GM12891 (cell line): ENCODE results near the gene DNAI4.

Experiments used
- POLR2A ChIP-seq: IDR thresholded peaks from 2 replicates; pipeline ENCODE4 v1.6.1; 2011; ENCODE audit warnings: low read depth, low read length, control low read depth
- POLR2AphosphoS5 ChIP-seq: IDR thresholded peaks from 2 replicates; pipeline ENCODE4 v1.6.1; 2011; ENCODE audit warnings: low read depth, low read length, control low read depth
- POU2F2 ChIP-seq: IDR thresholded peaks from 2 replicates; pipeline ENCODE4 v1.6.1; 2011; ENCODE audit warnings: low read depth, mild to moderate bottlenecking, control low read depth, low read length, moderate library complexity
- SPI1 ChIP-seq: IDR thresholded peaks from 2 replicates; pipeline ENCODE4 v1.6.1; 2011; ENCODE audit warnings: low read depth, low read length, control low read depth
- TAF1 ChIP-seq: IDR thresholded peaks from 2 replicates; pipeline ENCODE4 v1.6.1; 2011; ENCODE audit warnings: low read depth, low read length, control low read depth

DNA sequence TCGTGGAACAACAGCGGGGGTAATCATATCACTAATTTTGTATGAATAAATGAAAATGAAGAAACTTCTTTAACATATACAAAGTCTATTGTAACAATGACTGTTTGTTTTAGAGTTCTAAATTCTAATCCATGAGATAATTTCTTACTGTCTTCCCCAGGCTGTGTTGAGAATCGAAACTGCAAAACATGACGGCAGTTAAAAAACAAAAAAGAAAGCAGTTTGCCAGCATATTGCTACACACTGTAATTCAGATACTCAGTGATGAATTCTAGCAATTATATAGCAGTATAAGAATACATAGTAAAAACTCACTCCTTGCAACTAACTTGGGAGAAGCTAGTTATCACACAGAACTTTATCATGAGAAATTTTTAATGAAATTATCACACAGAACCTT is 145.7 kb downstream of the DNAI4 start:
- no peak for TF ChIP-seq POLR2A
- no peak for TF ChIP-seq POLR2AphosphoS5
- TF ChIP-seq TAF1 = no peak
- TF ChIP-seq POU2F2 = no peak
- TF ChIP-seq SPI1 = no peak
